ENCODE results near the gene PEAK1.
A peak's percentile ranks its signal among the peaks of the same experiment; 100 is the strongest.

Gene PEAK1

GRCh38 chr15:77419836-77420609 is at the start of gene PEAK1:
TSS of gene PEAK1 (minus strand) at chr15:77420104. CDS start at chr15:77181926, 238,178 bp downstream.
- Histone ChIP-seq H3K27ac (ENCODE audit: low read depth, low read length) (peak within 1 kb of the TSS; percentile 86), H3K79me2 (ENCODE audit: insufficient read depth, low read length) (peaks cover 48% of the 10 kb centered on the region), H3K36me3 (ENCODE audit: low read length) (no peaks in the 10 kb centered on the region; the same call in 1 of the 2 replicates), H3K9me3 (ENCODE audit: insufficient read depth, low read length) (no peaks in the 10 kb centered on the region), H3K4me3 (ENCODE audit: insufficient read depth, low read length, poor library complexity, severe bottlenecking) (peak within 1 kb of the TSS; percentile 89), H3F3A (ENCODE audit: insufficient read depth) (peaks cover 14% of the 10 kb centered on the region), H3K4me2 (ENCODE audit: low read depth, low read length, poor library complexity, severe bottlenecking) (peak within 1 kb of the TSS; percentile 90), H3K9me2 (replicated peaks; ENCODE audit: insufficient read depth, low read length) (no peaks in the 10 kb centered on the region), H4K20me1 (ENCODE audit: low read depth, low read length) (peaks cover 4% of the 10 kb centered on the region), H2AFZ (ENCODE audit: low read depth, low read length, severe bottlenecking) (peak within 1 kb of the TSS; percentile 85), H3K27me3 (ENCODE audit: low read length) (no peaks in the 10 kb centered on the region), H3K9ac (ENCODE audit: low read length) (peak within 1 kb of the TSS; percentile 81)
- TF ChIP-seq EZH2phosphoT487 (conservative IDR thresholded peaks at IDR 0.05; ENCODE audit: low read length) (no peak), CTCF (IDR thresholded peaks at IDR 0.05; ENCODE audit: insufficient read depth, low read length, poor library complexity, severe bottlenecking) (no peak)

GRCh38 chr15:77468896-77469295 is 49.0 kb upstream of the PEAK1 start:
- Histone ChIP-seq H2AFZ (ENCODE audit: low read depth, low read length, severe bottlenecking) (no peak overlapping the region), H3F3A (ENCODE audit: insufficient read depth) (no peaks in the 10 kb centered on the region), H3K9ac (ENCODE audit: low read length) (no peak overlapping the region), H3K79me2 (ENCODE audit: insufficient read depth, low read length) (no peaks in the 10 kb centered on the region), H3K9me2 (replicated peaks; ENCODE audit: insufficient read depth, low read length) (no peaks in the 10 kb centered on the region), H4K20me1 (ENCODE audit: low read depth, low read length) (0 out of 2 replicates have a peak, but pooled peaks cover 3% of the 10 kb centered on the region), H3K27ac (ENCODE audit: low read depth, low read length) (no peak overlapping the region), H3K36me3 (ENCODE audit: low read length) (peaks cover 29% of the 10 kb centered on the region), H3K27me3 (ENCODE audit: low read length) (no peaks in the 10 kb centered on the region), H3K9me3 (ENCODE audit: insufficient read depth, low read length) (no peaks in the 10 kb centered on the region), H3K4me3 (ENCODE audit: insufficient read depth, low read length, poor library complexity, severe bottlenecking) (no peak overlapping the region), H3K4me2 (ENCODE audit: low read depth, low read length, poor library complexity, severe bottlenecking) (no peak overlapping the region)
- TF ChIP-seq CTCF (IDR thresholded peaks at IDR 0.05; ENCODE audit: insufficient read depth, low read length, poor library complexity, severe bottlenecking) = no peak
- no peak for TF ChIP-seq EZH2phosphoT487 (conservative IDR thresholded peaks at IDR 0.05; ENCODE audit: low read length)

GRCh38 chr15:77466521-77466920 is 46.6 kb upstream of the PEAK1 start:
- H3F3A ChIP-seq (ENCODE audit: insufficient read depth) = no peaks in the 10 kb centered on the region
- H2AFZ ChIP-seq (ENCODE audit: low read depth, low read length, severe bottlenecking) = no peak overlapping the region
- no peaks in the 10 kb centered on the region for H3K27me3 ChIP-seq (ENCODE audit: low read length)
- H3K4me3 ChIP-seq (ENCODE audit: insufficient read depth, low read length, poor library complexity, severe bottlenecking) = no peak overlapping the region
- H3K36me3 ChIP-seq (ENCODE audit: low read length) = peaks cover 22% of the 10 kb centered on the region
- 0 out of 2 replicates have a peak, but pooled peaks cover 3% of the 10 kb centered on the region for H4K20me1 ChIP-seq (ENCODE audit: low read depth, low read length)
- H3K9ac ChIP-seq (ENCODE audit: low read length) = no peak overlapping the region
- H3K4me2 ChIP-seq (ENCODE audit: low read depth, low read length, poor library complexity, severe bottlenecking) = no peak overlapping the region
- no peak overlapping the region for H3K27ac ChIP-seq (ENCODE audit: low read depth, low read length)
- H3K79me2 ChIP-seq (ENCODE audit: insufficient read depth, low read length) = no peaks in the 10 kb centered on the region
- H3K9me3 ChIP-seq (ENCODE audit: insufficient read depth, low read length) = no peaks in the 10 kb centered on the region
- TF ChIP-seq EZH2phosphoT487 (conservative IDR thresholded peaks at IDR 0.05; ENCODE audit: low read length) = no peak
- TF ChIP-seq CTCF (IDR thresholded peaks at IDR 0.05; ENCODE audit: insufficient read depth, low read length, poor library complexity, severe bottlenecking) = no peak
- H3K9me2 ChIP-seq (replicated peaks; ENCODE audit: insufficient read depth, low read length) = no peaks in the 10 kb centered on the region

All from SU-DHL-6 (cell line).